NCI-H460 (cell line): ENCODE results near the gene RNASE7. TPM values are rescaled to one million over a fixed set of nuclear protein-coding genes. Genes with fewer than 3 reads are reported as not detected.

Source experiments
- DNase-seq: peaks from one replicate; pipeline ENCODE4 v3.0.0-alpha.2; 2016; ENCODE audit warnings: low read depth; ENCODE audit errors: extremely low read depth
- total RNA-seq: library from RNA; depleted of rRNA; stranded (reverse); fragments of >200 nt; shearing (Covaris generic); gene quantifications from 2 replicates; pipeline ENCODE4 v1.2.3, GENCODE V29; 2014

RNASE7 gene
- total RNA-seq, 1 experiment from 2014 or later, result not detected

GRCh38 chr14:21042918-21043317 is 756 bp downstream of the RNASE7 start:
- DNase-seq, result no peak

DNA sequence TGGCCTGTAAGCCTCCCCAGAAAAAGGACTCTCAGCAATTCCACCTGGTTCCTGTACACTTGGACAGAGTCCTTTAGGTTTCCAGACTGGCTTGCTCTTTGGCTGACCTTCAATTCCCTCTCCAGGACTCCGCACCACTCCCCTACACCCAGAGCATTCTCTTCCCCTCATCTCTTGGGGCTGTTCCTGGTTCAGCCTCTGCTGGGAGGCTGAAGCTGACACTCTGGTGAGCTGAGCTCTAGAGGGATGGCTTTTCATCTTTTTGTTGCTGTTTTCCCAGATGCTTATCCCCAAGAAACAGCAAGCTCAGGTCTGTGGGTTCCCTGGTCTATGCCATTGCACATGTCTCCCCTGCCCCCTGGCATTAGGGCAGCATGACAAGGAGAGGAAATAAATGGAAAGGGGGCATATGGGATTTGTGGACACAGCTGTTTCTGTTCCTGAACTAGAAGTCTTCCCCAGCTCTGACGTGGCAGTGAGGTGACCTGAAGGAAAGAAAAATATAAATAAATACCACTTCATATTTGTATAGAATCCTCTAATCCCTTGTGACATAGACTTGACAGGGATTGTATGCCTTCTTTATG is 1.3 kb downstream of the RNASE7 start:
- DNase-seq, result no peak

DNA sequence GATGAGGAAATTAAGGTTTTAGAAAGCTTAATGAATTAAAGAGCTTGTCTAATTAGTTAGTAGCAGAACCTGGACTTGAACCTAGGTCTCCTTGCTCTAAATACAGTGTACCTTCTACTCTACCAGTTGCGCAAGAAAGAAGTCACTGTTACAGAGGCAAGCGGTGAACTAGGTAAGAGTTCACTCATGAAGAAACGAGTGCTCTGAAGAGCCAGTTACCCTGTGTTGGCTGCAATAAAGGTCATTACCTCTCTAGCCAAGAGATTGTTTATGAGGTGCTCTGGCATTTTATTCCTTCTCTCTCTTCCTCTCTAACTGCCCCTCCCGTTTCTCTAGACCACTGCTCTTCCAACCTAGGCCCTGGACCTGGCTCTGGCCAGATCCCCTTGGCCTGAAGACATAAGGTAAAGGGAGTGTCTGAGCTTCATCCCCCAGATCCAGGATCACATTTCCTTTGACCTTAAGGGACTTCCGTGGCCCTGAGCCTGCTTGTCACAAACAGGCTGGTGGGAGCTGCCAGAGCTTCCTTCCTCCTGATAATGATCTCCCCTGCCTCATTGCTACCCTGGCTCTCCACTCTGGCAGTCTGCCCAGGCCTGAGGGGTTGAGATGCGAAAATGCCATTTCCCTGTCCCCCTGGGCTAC is 1.9 kb downstream of the RNASE7 start:
- no peak for DNase-seq

- no peak for DNase-seq
These were observed 5.2 kb downstream of the RNASE7 start for GRCh38 chr14:21047378-21047781.

DNA sequence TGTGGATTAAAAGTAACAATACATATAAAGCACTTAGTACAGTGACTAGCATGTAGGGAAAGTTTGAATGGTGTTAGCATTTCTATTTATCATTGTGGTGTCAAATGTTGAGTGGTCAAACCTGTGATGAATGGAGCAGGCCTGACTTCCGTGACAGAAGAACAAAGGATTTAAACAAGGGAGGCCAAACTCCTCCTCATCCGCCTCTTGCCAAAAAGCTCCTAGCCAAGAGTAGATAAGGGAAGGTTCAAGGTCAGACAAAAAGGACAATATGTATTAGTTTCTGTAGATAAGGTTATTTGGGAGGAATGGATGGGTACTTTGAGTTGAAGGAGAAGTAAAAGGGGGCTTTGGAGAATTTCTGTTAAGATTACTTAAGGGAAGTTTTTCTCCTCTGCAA is 6.5 kb downstream of the RNASE7 start:
- DNase-seq, result no peak

DNA sequence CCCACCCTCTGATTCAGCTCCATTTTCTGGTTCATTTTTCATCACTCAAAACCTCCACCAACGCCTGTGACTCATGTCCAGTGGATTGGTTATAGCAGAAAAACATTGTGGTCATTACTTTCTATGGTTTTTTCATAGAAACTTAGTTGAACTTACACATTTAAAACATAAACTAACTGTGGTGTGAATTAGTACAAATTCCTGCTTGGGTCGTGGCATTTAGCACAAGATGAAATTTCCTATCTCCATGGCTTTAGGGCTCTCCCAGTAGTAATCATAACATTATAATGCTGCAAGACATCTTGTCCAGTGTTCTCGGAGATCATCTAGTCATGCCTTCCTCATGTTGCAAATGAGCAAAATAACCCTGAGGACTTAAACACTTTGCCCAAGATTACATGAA is 7.1 kb downstream of the RNASE7 start:
- DNase-seq, result no peak

DNA sequence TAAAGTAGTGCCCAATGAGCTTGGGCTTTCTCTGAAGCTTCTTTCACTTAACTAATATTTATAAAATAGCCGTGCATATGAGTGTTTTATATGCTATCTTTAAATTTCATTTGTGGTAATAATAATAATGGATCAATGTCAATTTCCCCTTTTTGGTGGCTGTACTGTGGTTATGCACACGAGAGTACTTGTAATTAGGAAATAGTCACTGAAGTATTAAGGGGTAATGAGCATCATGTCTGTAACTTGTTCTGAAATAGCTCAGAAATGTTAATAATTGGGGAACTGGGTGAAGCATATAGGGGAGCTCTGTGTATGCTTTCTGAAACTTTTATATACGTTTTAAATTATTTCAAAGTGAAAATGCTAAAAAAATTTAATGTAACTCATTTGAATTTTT is 8.4 kb downstream of the RNASE7 start:
- DNase-seq, result no peak

DNA sequence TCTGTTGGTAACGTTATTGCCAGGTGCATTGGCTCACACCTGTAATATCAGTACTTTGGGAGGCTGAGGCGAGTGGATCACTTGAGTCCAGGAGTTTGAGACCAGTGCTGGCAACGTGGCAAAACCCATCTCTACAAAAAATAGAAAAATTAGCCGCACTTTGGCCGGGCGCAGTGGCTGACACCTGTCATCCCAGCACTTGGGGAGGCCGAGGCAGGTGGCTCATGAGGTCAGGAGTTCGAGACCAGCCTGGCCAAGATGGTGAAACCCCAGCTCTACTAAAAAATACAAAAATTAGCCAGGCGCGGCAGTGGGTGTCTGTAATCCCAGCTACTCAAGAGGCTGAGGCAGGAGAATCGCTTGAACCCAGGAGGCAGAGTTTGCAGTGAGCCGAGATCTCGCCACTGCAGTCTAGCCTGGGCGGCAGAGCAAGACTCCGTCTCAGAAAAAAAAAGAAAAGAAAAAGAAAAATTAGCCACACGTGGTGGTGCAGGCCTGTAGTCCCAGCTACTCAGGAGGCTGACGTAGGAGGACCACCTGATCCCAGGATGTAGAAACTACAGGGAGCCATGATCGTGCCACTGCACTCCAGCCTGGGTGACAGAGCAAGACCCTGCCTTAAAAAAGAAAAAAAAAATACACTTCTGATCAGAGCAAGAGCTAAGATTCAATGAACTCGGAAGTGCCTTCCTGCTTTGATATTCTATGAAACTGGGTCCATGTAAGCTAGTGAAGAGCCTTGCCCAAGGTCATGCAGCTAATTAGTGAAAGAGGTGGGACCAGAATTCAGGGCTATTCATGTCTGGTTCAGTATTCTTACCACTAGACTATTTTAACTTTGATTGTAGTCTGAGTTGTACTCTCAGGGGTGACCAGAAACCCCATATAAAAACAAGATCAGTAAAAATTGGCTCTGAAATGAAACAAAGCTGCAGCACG is 11.3 kb downstream of the RNASE7 start:
- DNase-seq, result no peak

DNA sequence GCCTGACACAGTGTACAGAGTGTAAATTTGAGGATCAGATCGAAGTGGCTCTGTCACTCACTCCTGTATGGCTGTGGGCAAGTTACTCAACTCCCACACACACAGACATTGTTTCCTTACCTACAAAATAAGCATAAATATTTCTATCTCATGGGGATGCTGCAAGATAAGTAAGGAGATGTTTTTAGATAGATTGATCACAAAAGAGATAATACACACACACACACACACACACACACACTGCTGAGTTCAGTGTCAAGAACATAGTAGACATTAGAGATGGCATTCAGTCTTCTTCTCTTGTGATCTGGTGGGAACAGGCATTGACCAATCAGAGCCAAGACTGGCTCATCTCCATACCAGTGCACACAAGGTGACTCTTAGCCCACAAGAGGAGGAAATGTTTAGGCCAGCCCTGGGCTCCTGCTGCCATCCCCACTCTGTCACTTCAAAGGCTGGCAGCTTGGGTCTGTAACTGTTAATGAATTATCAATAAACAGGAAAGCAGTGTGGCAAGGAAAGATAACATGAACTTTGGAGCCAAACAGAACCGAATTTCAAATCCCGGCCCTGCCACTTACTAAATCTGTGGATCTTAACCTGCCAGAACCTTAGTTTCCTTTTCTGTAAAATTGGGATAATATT is 12.1 kb downstream of the RNASE7 start:
- no peak for DNase-seq

DNA sequence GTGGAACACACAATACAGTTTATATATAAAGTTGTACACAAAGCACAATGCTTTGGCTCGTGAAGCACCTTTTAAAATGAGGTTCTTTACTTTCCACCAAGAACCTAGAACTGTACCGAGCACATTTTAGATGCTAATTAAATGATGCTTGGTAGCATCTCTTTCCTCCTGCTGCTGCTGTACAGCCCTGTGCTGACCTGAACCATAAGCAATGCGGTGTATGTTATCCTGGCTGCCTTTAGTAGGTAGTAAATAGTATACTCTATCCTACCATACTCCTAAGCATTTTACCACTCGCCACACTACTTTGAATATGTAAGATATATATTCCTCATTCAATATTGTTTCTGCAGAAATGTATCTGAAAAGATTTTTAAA is 12.6 kb downstream of the RNASE7 start:
- DNase-seq, result no peak

- no peak for DNase-seq
These were observed 13.4 kb downstream of the RNASE7 start for GRCh38 chr14:21055432-21056117.

GRCh38 chr14:21056520-21057163 is 14.5 kb downstream of the RNASE7 start:
- no peak for DNase-seq

GRCh38 chr14:21057803-21058675 is 15.9 kb downstream of the RNASE7 start, which contains the start of gene RNASE8:
TSS of gene RNASE8 (plus strand) at chr14:21057822. CDS start at chr14:21057893, 71 bp downstream.
- DNase-seq, result no peak

- DNase-seq, result no peak
These were observed 16.7 kb downstream of the RNASE7 start for GRCh38 chr14:21058903-21059302.

DNA sequence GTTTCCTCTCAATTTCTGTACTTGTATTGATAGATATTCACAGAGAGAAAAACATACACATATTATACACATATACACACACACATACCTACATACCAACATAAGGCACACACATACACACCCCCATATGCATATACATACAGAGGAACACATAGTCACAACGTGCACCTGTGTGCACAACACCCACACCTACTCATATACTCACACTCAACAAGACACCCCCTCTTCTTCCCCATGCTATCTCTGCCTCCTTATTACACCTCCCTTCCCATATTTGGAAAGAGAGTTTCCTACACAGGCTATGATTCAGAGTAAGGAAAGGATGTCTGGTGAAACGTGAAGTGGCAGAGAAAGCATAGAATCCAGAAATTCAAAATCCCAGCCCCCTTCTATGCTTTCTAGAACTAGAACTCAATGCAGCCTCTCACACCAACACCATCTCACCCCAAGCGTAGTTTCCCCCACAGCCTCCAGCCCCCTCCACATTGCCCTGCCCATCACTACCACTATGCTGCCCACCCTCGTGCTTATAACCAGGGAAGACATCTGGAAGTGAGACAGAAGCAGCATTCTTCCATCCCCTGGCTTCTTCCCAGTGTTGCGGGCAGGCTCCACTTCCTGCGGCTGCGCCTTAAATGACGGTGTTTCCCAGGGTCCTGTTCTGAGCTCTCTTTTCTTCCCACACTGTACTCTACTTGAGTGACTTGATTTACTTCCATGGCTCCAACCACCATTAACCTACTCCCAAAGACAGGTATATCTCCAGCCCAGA is 17.9 kb downstream of the RNASE7 start:
- DNase-seq, result no peak

DNA sequence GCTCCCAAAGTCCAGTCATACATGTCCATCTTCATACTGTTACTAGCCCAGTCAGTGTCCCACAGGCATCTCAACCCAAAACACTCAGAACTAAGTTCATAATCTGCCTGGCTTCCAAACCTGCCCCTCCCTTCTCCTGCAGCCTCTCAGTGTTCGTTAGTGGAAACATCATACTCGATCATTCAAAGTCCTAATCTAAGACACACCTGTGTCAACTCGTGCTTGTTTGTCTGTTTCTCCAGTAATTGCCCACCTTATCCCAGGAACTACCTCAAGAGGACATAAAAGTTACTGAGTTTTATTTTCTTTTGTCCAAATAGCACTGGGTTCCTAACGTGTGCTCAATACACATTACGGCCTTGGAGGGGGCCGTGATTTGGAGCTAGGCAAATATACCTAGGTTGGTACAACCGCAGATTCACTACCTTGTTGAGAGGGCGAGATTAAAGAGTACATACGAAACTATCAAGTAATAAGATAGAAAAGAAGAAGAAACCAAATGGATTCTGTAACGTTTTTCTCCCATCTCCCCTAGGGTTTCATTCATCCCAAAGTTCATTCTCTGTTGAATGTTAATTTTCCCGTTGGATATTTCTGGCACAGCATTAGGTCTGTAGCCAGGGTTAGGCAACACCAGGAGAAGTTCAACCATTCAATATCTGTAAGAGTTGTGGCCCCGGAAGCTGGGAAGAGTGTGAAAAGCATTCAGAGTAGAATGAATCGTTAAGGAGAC is 18.6 kb downstream of the RNASE7 start:
- no peak for DNase-seq

- no peak for DNase-seq
These were observed 19.1 kb downstream of the RNASE7 start for GRCh38 chr14:21061347-21061668.

DNA sequence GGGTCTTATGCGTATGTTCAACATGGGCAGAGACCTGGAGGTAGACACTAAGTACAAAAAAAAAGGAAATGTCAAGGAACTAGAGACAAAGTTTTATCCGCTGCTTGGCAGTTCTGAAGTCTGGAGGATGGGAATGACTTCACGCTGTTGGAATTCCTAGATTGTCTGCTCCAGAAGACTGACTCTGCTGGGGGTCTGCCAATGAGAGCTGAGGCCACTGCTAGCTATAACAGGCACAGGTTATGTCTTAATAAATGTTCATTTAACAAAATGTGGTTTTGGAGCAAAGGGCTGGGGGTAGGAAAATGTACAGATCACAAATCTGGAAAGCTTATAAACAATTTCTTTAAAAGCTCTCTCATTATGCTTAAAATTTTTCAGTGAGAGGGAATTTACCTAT is 21.3 kb downstream of the RNASE7 start:
- no peak for DNase-seq
